HepG2 (cell line): ENCODE results near the gene NOTUM. TPM values are rescaled to one million over a fixed set of nuclear protein-coding genes. Genes with fewer than 3 reads are reported as not detected.

Experiments
- CSRNP2 ChIP-seq: sonication (generic); formaldehyde crosslinking; conservative IDR thresholded peaks from 2 replicates; pipeline ENCODE4 v1.8.0; 2022; ENCODE audit warnings: low read depth, missing genetic modification reagents
- HNF4A ChIP-seq: sonication (generic); formaldehyde crosslinking; IDR thresholded peaks from 2 replicates; pipeline ENCODE4 v1.4.0; 2020; ENCODE audit warnings: missing genetic modification reagents
- NR3C1 ChIP-seq: sonication (generic); formaldehyde crosslinking; IDR thresholded peaks from 2 replicates; pipeline ENCODE4 v1.4.0; 2020; ENCODE audit warnings: missing genetic modification reagents
- PHF8 ChIP-seq: sonication (generic); formaldehyde crosslinking; IDR thresholded peaks from 2 replicates; pipeline ENCODE4 v1.5.0; 2020; ENCODE audit warnings: missing genetic modification reagents
- RXRA ChIP-seq: sonication (generic); formaldehyde crosslinking; IDR thresholded peaks from 2 replicates; pipeline ENCODE4 v1.5.1; 2020; ENCODE audit warnings: missing genetic modification reagents
- SIX1 ChIP-seq: sonication (generic); formaldehyde crosslinking; IDR thresholded peaks from 2 replicates; pipeline ENCODE4 v1.4.0; 2020; ENCODE audit warnings: missing genetic modification reagents, borderline replicate concordance
- SMAD3 ChIP-seq: sonication (generic); formaldehyde crosslinking; IDR thresholded peaks from 2 replicates; pipeline ENCODE4 v1.4.0; 2020; ENCODE audit warnings: missing genetic modification reagents
- TARDBP ChIP-seq: sonication (generic); formaldehyde crosslinking; IDR thresholded peaks from 2 replicates; pipeline ENCODE4 v1.8.0; 2022; ENCODE audit warnings: mild to moderate bottlenecking, missing genetic modification reagents
- ZGPAT ChIP-seq: IDR thresholded peaks from 2 replicates; pipeline ENCODE4 v1.6.1; 2016; ENCODE audit warnings: mild to moderate bottlenecking
- ZNF230 ChIP-seq: sonication (generic); formaldehyde crosslinking; IDR thresholded peaks from 2 replicates; pipeline ENCODE4 v1.4.0; 2020; ENCODE audit warnings: mild to moderate bottlenecking, missing genetic modification reagents
- ZNF235 ChIP-seq: sonication (generic); formaldehyde crosslinking; IDR thresholded peaks from 2 replicates; pipeline ENCODE4 v1.8.1; 2023; ENCODE audit warnings: mild to moderate bottlenecking, missing genetic modification reagents, borderline replicate concordance
- ZNF530 ChIP-seq: sonication (generic); formaldehyde crosslinking; IDR thresholded peaks from 2 replicates; pipeline ENCODE4 v1.5.0; 2020; ENCODE audit warnings: low read depth, mild to moderate bottlenecking, missing genetic modification reagents
- ZNF572 ChIP-seq: sonication (generic); formaldehyde crosslinking; IDR thresholded peaks from 2 replicates; pipeline ENCODE4 v1.5.1; 2020; ENCODE audit warnings: mild to moderate bottlenecking, missing genetic modification reagents
- polyA plus RNA-seq, 8 experiments: library from polyadenylated mRNA; depleted of rRNA in 3 of 8; stranded (reverse) in 7 of 8; unstranded in 1 of 8; fragments of >200 nt; fragmentation: Illumina TruSeq in 4 of 8; extraction: Trizol in 4 of 8; gene quantifications; 2 replicates each; pipeline versions ENCODE4 v1.2.1 to v1.2.3, GENCODE V29; 2011 to 2016; ENCODE audit warnings: low read depth in 4 of 8, missing spikeins in 1 of 8, mixed read lengths in 1 of 8; ENCODE audit not compliant: insufficient read depth in 1 of 8
- total RNA-seq, 5 experiments: library from RNA; depleted of rRNA; stranded (reverse); fragments of >200 nt; fragmentation: Illumina TruSeq; extraction: Trizol; gene quantifications; 2 replicates each; pipeline ENCODE4 v1.2.3, GENCODE V29; 2016; ENCODE audit warnings: low read depth in 1 of 5
- TF ChIP-seq, protein P1 (sequence below): sonication (generic); formaldehyde crosslinking; IDR thresholded peaks from 2 replicates; pipeline ENCODE4 v1.8.1; 2022; ENCODE audit warnings: low read depth, mild to moderate bottlenecking, missing genetic modification reagents
- TF ChIP-seq, protein P2 (sequence below): sonication (generic); formaldehyde crosslinking; IDR thresholded peaks from 2 replicates; pipeline ENCODE4 v1.4.0; 2020; ENCODE audit warnings: missing genetic modification reagents
- TF ChIP-seq, protein P3 (sequence below): sonication (generic); formaldehyde crosslinking; IDR thresholded peaks from 2 replicates; pipeline ENCODE4 v1.4.0; 2020; ENCODE audit warnings: missing genetic modification reagents
- TF ChIP-seq, protein P4 (sequence below): sonication (generic); formaldehyde crosslinking; IDR thresholded peaks from 2 replicates; pipeline ENCODE4 v1.5.0; 2020; ENCODE audit warnings: mild to moderate bottlenecking, missing genetic modification reagents, moderate library complexity

The NOTUM gene
- total and polyA plus RNA-seq, 2 of the 13 experiments (the other 11 are each of a cell fraction or from before 2014, with no cell fraction given): 150 to 160 TPM

DNA sequence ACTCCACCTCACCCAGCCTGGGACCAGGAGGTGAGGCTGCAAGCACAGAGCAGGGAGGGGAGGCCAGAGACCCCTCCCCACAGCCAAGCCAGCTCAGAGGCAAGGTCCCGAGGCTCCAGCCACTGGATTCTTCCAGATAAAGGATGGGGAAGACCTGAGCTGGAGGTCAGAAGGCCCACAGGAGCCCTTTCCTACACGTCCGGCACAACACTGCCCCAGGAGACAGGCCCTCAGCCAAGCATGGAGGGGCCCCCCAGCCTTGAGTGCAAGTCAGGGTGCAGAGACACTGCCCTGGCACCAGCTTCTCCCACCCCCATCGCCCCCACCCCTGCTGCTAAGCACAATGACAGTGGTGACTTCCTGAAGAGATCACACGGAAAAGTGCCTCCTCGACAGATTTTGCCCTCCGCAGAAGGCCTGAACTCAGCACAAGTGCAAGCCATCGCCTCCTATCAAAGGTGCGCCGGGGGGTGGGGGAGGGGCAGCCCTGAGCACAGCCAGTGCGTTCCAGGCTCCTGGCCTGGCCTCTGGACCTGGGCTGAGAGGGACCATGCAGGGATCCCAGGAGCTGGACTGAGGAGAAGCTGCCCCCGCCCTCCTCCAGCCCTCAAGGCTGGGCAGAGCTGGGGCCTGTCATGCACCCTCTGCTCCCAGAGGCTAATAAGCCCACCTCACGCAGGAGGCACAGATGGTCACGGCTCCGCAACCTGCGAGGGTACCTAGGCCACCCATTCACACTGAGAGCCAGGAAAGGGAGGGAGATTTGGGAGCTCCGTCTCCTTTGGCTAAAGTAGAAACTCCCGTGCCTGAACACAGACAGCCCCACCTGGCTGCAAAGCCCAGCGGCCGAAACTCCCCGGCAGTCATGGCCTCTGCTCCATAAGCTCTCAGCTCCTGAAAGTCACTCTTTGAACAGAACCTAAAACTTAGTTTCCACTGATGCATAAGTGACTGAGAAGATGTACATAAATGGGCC is 36.1 kb downstream of the NOTUM start (continued):
- TF ChIP-seq CSRNP2 (CRISPR knock-in tag) (no peak), RXRA (CRISPR knock-in tag) (peak; percentile 67), ZNF572 (CRISPR knock-in tag) (0 out of 2 replicates have a peak, but pooled peaks have one; percentile 76), NR3C1 (CRISPR knock-in tag) (no peak), ZGPAT (CRISPR knock-in tag) (0 out of 2 replicates have a peak, but pooled peaks have one; percentile 30), TARDBP (CRISPR knock-in tag) (0 out of 2 replicates have a peak, but pooled peaks have one; percentile 58), SIX1 (CRISPR knock-in tag) (no peak), ZNF530 (no peak), ZNF235 (CRISPR knock-in tag) (no peak), PHF8 (CRISPR knock-in tag) (peak; percentile 44; the same call in 1 of the 2 replicates), HNF4A (CRISPR knock-in tag) (peak; percentile 74), SMAD3 (no peak), ZNF230 (CRISPR knock-in tag) (peak; percentile 72; the same call in 1 of the 2 replicates)
- TF ChIP-seq, protein P1, sequence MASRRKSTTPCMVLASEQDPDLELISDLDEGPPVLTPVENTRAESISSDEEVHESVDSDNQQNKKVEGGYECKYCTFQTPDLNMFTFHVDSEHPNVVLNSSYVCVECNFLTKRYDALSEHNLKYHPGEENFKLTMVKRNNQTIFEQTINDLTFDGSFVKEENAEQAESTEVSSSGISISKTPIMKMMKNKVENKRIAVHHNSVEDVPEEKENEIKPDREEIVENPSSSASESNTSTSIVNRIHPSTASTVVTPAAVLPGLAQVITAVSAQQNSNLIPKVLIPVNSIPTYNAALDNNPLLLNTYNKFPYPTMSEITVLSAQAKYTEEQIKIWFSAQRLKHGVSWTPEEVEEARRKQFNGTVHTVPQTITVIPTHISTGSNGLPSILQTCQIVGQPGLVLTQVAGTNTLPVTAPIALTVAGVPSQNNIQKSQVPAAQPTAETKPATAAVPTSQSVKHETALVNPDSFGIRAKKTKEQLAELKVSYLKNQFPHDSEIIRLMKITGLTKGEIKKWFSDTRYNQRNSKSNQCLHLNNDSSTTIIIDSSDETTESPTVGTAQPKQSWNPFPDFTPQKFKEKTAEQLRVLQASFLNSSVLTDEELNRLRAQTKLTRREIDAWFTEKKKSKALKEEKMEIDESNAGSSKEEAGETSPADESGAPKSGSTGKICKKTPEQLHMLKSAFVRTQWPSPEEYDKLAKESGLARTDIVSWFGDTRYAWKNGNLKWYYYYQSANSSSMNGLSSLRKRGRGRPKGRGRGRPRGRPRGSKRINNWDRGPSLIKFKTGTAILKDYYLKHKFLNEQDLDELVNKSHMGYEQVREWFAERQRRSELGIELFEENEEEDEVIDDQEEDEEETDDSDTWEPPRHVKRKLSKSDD: 0 out of 2 replicates have a peak, but pooled peaks have one; percentile 48
- TF ChIP-seq, protein P2, sequence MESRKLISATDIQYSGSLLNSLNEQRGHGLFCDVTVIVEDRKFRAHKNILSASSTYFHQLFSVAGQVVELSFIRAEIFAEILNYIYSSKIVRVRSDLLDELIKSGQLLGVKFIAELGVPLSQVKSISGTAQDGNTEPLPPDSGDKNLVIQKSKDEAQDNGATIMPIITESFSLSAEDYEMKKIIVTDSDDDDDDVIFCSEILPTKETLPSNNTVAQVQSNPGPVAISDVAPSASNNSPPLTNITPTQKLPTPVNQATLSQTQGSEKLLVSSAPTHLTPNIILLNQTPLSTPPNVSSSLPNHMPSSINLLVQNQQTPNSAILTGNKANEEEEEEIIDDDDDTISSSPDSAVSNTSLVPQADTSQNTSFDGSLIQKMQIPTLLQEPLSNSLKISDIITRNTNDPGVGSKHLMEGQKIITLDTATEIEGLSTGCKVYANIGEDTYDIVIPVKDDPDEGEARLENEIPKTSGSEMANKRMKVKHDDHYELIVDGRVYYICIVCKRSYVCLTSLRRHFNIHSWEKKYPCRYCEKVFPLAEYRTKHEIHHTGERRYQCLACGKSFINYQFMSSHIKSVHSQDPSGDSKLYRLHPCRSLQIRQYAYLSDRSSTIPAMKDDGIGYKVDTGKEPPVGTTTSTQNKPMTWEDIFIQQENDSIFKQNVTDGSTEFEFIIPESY (CRISPR knock-in tag): 0 out of 2 replicates have a peak, but pooled peaks have one; percentile 5
- TF ChIP-seq, protein P3, sequence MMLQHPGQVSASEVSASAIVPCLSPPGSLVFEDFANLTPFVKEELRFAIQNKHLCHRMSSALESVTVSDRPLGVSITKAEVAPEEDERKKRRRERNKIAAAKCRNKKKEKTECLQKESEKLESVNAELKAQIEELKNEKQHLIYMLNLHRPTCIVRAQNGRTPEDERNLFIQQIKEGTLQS (CRISPR knock-in tag): 0 out of 2 replicates have a peak, but pooled peaks have one; percentile 5
- TF ChIP-seq, protein P4, sequence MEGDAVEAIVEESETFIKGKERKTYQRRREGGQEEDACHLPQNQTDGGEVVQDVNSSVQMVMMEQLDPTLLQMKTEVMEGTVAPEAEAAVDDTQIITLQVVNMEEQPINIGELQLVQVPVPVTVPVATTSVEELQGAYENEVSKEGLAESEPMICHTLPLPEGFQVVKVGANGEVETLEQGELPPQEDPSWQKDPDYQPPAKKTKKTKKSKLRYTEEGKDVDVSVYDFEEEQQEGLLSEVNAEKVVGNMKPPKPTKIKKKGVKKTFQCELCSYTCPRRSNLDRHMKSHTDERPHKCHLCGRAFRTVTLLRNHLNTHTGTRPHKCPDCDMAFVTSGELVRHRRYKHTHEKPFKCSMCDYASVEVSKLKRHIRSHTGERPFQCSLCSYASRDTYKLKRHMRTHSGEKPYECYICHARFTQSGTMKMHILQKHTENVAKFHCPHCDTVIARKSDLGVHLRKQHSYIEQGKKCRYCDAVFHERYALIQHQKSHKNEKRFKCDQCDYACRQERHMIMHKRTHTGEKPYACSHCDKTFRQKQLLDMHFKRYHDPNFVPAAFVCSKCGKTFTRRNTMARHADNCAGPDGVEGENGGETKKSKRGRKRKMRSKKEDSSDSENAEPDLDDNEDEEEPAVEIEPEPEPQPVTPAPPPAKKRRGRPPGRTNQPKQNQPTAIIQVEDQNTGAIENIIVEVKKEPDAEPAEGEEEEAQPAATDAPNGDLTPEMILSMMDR (CRISPR knock-in tag): peak; percentile 17; the same call in 1 of the 2 replicates
